NCI-H1048 (cell line): ENCODE measurements around the gene ZNF518B.
"Not testable (repeated sequence)": the region's sequence is repeated elsewhere in the genome, so short reads cannot be mapped to it uniquely, and the experiment has no call there.

Source experiments
- DNase-seq: peaks from one replicate; lab custom pipeline; 2025; lab: John Stamatoyannopoulos, UW

ZNF518B gene

GRCh38 chr4:10456260-10456594, 999 bp downstream of the ZNF518B start:
- DNase-seq: no peak

GRCh38 chr4:10455133-10455532, 2.1 kb downstream of the ZNF518B start:
- DNase-seq: no peak

- no peak for DNase-seq
These were observed 2.5 kb downstream of the ZNF518B start for GRCh38 chr4:10454726-10455125.

GRCh38 chr4:10454121-10454520, 3.1 kb downstream of the ZNF518B start:
- no peak for DNase-seq

- no peak for DNase-seq
These were observed 8.2 kb downstream of the ZNF518B start for GRCh38 chr4:10448991-10449390.

GRCh38 chr4:10442976-10443375, 14.2 kb downstream of the ZNF518B start:
- DNase-seq: no peak

- no peak for DNase-seq
These were observed 15.7 kb downstream of the ZNF518B start for GRCh38 chr4:10441512-10441911.

GRCh38 chr4:10438924-10439323, 18.3 kb downstream of the ZNF518B start:
- DNase-seq: no peak

- no peak for DNase-seq
These were observed 19.5 kb downstream of the ZNF518B start for GRCh38 chr4:10437735-10438134.

- DNase-seq: not testable (repeated sequence)
These were observed 29.5 kb downstream of the ZNF518B start for GRCh38 chr4:10427680-10428079.

- no peak for DNase-seq
These were observed 35.7 kb downstream of the ZNF518B start for GRCh38 chr4:10421344-10422055.

- no peak for DNase-seq
These were observed 39.5 kb downstream of the ZNF518B start for GRCh38 chr4:10417740-10418139.

GRCh38 chr4:10416441-10416840, 40.8 kb downstream of the ZNF518B start:
- no peak for DNase-seq

GRCh38 chr4:10413177-10413576, 44.0 kb downstream of the ZNF518B start:
- DNase-seq: no peak

GRCh38 chr4:10405672-10406071, 51.6 kb downstream of the ZNF518B start:
- no peak for DNase-seq

GRCh38 chr4:10403633-10404445, 53.4 kb downstream of the ZNF518B start:
- no peak for DNase-seq

GRCh38 chr4:10395971-10396580, 61.1 kb downstream of the ZNF518B start:
- DNase-seq: no peak
